ENCODE results near the gene TMIGD2.

DNA sequence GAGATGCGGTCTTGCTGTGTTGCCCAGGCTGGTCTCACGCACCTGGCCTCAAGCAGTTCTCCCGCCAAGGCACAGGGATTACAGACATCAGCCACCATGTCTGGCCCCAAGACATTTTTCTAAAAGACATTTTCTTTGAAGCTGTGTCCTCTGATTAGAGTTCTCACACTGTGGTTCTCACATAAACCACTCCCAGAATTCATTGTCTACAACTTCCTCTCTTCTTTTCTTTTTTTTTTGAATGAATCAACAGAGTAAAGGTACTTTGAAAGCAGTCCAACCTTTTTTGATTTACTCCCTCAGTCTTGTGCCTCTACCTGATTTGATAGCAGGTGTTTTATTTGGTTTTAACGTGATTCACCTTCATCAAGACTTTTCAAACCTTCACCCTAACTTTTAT lies 37.4 kb downstream of the TMIGD2 start:
- TF ChIP-seq, protein P1, sequence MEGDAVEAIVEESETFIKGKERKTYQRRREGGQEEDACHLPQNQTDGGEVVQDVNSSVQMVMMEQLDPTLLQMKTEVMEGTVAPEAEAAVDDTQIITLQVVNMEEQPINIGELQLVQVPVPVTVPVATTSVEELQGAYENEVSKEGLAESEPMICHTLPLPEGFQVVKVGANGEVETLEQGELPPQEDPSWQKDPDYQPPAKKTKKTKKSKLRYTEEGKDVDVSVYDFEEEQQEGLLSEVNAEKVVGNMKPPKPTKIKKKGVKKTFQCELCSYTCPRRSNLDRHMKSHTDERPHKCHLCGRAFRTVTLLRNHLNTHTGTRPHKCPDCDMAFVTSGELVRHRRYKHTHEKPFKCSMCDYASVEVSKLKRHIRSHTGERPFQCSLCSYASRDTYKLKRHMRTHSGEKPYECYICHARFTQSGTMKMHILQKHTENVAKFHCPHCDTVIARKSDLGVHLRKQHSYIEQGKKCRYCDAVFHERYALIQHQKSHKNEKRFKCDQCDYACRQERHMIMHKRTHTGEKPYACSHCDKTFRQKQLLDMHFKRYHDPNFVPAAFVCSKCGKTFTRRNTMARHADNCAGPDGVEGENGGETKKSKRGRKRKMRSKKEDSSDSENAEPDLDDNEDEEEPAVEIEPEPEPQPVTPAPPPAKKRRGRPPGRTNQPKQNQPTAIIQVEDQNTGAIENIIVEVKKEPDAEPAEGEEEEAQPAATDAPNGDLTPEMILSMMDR (IDR thresholded peaks at IDR 0.05), result no peak
- no peak for TF ChIP-seq POLR2AphosphoS5 (IDR thresholded peaks at IDR 0.05)
- TF ChIP-seq EP300 (IDR thresholded peaks at IDR 0.05; ENCODE audit: low read depth), result no peak
